ENCODE data around the gene TXNDC9.
"Not testable (repeated sequence)": the region's sequence is repeated elsewhere in the genome, so short reads cannot be mapped to it uniquely, and the experiment has no call there.

Gene TXNDC9, protein sequence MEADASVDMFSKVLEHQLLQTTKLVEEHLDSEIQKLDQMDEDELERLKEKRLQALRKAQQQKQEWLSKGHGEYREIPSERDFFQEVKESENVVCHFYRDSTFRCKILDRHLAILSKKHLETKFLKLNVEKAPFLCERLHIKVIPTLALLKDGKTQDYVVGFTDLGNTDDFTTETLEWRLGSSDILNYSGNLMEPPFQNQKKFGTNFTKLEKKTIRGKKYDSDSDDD

DNA sequence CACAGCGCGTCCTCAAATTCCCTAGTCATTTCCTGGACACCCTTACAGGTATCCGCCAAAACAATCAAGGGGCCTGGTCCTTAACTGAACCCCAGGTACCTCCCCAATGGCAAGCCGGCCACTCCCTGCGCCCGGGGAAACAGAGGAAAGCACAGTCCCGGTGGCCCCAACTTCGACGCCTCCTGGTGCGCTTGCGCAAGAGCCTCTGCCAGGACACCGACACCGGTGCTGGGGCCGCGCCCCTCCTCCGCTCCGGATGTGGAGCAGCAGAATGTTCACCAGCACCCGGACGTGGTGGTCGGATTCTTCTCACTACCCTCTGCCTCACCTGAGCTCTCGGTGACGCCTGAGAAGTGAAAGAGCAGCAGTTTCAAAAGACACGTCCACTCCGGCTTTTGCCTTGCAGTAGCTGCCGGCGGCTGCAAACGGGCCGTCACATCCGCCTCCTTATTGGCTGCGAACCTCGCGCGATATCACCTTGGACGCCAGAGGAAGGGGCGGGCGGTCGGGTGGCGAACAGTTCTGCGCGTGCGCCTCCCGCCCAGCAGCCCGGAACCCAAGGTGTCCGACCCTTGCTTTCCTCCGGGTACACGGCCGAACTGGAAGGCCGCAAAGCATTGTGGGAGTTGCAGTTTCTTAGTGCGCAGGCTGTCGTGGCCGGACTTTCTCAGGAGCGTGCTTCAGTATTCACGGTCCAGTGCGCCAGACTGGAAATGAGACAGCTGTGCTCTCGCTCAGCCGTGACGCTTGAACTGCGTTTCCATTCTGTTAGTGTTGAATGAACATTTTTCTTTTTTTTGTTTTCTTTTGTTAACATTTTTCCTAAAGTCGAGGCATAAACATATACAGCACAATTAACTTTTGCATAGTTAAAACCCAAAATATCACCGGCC is at the start of gene TXNDC9:
TXNDC9 (minus strand) TSS at position 423 of the 893 bp plus-strand sequence. CDS start 3,123 bp downstream, outside the sequence.
- peak; percentile 99 for DNase-seq

DNA sequence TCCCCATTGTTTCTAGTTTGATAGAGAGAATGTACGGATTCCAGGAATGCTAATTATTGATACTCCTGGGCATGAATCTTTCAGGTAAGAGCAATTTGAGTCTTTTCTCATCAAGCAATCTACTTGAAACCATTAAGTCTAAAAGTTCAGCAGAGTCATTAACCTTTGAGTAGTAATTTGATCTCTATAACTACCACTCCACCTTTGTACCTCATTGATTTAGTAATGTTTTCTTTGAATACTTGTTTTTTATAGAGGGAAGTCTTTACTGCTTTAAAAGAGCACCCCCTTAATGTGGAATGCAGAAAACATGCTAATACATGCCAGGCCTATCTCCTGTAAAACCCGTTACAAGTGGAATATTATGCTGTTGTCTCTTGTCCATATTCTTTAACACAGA is 46.0 kb upstream of the TXNDC9 start:
- no peak for DNase-seq

DNA sequence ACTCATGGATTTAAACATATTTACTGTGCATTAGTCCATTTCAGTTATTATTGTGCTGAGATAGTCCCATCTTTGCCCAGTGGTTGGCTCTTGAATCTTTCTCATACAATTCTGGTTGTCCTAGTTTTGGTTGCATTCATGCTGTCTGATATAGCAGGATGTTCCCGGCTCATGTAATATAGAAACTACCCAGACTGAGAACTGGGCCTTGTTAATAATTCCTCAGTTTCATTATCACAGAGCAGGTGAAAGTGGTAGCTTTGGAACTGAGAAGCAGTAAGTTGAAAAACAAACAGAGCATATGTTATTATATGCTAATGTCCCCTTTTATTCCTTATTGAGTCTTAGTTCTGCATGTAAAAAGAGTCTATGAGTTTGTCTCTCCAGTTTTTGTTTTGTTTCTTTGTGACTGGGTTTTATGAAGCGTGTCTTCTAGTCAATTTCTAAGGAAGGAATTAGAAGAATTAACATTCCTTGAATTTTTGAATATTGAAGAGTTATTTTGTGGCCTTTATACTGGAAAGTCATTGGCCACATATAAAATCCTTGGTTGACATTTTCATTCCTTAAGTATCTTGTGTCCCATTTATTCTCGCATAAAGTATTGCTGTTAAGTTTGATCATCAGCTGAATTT is 44.4 kb upstream of the TXNDC9 start:
- no peak for DNase-seq

DNA sequence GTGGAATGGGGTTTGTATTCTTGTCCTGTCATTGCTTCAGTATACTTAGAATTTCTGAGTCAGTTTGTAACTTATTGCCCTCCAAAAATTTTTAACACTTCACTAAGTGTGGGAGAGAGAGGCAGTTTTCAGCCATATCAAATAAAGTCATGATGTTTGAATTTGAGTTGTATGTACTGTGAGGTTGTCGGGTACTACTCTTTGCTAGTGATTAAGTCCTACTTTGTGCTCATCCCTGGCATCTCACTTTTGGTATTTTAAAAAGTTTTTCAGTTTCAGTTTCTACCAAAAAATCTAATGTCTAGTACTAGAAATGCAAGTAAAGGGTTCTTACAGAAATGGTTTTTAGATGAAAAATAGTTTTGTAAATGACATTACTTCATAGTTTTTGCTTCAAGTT is 41.7 kb upstream of the TXNDC9 start:
- DNase-seq: no peak

DNA sequence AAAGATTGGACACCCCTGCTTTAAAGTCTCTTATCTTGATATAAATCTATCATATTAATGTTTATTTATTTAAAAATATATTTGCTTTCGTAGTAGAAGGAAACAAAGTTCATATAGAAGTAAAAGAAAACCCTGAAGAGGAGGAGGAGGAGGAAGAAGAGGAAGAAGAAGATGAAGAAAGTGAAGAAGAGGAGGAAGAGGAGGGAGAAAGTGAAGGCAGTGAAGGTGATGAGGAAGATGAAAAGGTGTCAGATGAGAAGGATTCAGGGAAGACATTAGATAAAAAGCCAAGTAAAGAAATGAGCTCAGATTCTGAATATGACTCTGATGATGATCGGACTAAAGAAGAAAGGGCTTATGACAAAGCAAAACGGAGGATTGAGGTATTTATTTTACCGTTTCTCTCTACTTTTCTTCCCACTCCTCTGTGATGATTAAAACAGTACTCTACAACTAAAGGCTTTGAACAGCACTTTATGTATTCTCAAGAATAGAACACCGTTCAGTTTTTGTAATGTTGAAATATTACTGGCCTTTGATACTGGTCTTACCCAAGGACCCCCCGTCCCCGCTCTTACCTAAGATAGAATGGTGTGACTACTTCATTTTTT is 40.2 kb upstream of the TXNDC9 start:
- DNase-seq: no peak

DNA sequence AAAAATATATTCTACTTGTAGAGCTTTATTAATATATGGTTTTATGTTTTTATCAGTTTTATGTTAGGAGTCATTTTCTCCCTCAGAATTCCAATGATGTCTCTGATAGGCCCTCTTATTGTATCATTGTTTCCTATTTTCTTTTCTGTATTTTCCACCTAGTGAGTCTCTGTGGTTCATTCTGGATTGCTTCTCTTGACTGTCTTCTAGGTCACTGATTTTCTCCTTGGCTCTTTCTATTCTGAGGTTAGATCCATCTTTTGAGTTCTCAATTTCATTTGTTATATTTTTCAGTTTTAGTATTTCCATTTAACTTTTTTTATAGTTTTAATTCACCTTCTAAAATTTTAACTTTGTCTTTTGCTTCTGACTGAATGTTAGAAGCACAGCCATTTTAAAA is 38.6 kb upstream of the TXNDC9 start:
- no peak for DNase-seq

DNA sequence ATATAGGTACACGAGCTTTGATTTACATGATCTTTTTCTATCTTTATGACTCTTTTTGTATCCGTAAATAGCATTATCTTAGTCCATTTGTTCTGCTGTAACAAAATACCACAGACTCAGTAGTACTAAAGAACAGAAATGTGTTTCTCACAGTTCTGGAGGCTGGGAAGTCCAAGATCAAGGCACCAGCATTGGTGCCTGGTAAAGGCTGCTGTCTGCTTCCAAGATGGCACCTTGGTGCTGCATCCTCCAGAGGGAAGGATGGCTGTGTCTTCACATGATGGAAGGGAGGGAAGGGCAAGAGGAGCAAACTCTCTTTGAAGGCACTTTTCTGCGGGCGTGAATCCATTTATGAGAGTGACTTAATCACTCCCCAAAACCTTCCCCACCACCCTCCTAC is 37.0 kb upstream of the TXNDC9 start:
- no peak for DNase-seq

DNA sequence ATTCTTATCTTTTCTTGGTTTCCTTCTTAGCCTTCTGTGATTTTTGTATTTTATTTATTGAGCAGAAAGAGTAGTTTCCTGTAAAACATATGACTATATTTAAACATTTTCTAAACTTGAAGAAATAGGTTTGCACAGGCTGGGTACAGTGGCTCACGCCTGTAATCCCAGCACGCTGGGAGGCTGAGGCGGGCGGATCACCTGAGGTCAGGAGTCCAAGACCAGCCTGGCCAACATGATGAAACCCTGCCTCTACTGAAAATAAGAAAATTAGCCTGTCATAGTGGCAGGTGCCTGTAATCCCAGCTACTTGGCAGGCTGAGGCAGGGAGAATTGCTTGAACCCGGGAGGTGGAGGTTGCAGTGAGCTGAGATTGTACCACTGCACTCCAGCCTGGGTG is 32.7 kb upstream of the TXNDC9 start:
- not testable (repeated sequence) for DNase-seq

DNA sequence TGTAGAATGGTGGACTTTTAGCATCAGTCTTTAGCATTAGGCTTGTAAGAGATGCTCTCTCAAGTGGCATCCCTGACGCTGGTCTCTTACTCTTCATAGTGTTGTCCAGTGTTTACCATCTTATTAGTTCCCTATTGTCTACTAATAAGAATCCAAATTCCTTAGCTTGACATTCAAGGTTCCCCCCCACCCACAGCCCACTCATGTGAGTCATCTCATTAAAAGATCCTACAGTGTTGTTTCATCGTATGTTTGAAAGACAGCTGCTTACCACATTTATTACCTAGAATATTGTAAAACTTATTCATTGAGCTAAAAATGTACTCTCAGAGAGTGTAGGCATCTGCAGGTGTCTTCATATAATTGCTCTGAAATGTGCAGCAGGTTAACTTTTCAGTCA is 29.5 kb upstream of the TXNDC9 start:
- DNase-seq: no peak

DNA sequence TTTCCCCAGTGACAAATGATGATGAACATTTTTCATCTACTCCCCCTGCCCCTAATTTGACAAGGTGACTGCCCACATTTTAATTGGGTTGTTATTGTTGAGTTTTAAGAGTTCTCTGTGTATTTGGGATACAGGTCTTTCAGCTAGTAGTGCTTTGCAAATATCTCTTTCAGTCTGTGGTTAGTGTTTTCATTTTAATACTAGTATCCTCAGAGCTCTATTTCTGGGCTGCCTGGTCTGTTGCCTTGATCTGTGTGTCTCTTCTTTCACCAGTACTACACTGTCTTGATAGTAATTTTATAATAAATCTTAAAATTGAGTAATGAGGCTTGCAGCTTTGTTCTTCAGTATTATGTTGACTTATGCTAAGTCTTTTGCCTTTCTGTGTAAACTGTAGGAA is 20.7 kb upstream of the TXNDC9 start:
- DNase-seq: no peak

DNA sequence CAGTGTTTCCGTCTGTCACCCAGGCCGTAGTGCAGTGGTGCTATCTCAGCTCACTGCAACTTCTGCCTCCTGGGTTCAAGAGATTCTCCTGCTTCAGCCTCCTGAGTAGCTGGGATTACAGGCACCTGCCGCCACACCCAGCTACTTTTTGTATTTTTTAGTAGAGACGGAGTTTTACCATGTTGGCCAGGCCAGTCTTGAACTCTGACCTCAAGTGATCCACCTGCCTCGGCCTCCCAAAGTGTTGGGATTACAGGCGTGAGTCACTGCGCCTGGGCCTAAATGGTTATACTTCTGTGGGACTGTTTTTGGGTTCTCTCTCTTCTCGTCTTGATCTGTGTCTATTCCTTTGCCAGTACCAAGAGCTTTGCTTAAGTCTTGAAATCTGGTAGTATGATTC is 18.7 kb upstream of the TXNDC9 start:
- DNase-seq: not testable (repeated sequence)

DNA sequence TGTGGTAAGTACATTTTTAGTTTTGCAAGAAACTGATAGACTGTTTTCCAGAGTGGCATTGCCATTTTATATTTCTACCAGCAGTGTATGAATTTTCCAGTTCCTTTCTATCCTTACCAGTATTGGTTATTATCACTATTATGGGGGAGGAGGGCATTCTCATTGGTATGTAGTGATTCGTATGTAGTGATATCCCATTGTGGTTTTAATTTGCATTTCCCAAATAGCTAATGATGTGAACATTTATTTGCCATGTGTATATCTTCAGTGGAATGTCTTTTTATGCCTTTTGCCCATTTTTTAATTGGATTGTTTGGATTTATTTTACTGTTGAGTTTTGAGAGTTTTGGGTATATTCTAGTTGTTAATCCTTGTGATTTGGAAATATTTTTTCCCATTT is 17.9 kb upstream of the TXNDC9 start:
- DNase-seq: no peak

DNA sequence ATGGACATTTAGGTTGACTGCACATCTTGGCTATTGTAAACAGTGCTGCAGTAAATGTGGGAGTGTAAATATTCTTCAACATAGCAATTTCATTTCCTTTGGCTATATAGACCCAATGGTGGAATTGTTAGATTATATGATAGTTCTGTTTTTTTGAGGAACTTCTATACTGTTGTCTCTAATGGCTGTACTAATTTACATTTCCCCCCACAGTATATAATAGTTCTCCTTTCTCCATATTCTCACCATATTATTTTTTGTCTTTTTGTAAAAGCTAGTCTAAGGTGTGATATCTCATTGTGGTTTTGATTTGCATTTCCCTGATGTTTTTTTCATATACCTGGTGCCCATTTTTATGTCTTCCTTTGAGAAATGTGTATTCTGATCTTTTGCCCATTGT is 14.1 kb upstream of the TXNDC9 start:
- no peak for DNase-seq

DNA sequence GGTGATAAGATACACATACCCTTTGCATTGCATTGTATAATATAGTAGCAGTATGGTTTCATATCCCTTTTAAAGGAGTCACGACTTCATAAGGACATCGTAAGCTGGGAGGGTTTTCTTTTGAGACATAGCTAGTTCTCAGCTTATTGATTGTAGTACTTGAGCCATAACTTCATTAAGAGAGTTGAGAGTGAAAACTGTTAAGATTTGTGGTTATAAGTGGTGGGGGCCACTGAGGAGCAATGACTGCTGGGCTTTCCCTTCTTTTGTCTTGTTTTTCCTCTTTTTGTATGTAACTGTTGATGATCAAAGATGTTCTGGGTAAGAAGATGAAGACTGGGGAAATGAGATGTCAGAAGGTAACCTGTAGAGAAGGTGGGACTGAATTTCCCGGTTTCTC is 12.0 kb upstream of the TXNDC9 start:
- no peak for DNase-seq

DNA sequence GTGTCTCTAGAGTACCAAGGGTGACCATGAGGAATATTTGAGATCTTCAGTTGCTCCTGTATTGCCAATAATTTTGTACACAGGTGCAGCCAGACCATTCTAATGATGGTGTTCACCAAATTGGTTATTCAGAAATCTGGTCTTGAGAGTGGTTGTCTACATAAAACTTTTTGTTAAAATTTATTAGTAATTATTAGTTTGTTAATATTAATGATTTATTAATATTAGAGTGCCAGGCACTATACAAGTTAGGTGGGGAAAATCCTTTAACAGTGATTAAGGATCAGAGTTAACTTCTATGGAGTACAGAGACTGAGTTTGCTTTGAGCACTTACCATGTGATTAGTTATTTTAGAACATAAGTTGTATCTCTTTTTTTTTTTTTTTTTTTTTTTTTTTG is 10.1 kb upstream of the TXNDC9 start:
- DNase-seq: no peak

DNA sequence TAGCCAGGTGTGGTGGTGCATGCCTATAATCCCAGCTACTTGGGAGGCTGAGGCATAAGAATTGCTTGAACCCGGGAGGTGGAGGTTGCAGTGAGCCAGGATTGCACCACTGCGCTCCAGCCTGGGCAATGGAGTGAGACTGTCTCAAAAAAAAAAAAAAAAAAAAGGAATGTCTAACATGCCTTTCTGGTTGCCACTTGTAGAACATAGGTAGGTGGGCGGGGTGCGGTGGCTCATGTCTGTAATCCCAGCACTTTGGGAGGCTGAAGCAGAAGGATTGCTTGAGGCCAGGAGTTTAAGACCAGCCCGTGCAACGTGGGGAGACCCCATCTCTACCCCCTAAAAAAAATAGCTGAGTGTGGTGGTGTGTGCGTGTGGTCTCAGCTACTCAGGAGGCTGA is 9.3 kb upstream of the TXNDC9 start:
- not testable (repeated sequence) for DNase-seq

DNA sequence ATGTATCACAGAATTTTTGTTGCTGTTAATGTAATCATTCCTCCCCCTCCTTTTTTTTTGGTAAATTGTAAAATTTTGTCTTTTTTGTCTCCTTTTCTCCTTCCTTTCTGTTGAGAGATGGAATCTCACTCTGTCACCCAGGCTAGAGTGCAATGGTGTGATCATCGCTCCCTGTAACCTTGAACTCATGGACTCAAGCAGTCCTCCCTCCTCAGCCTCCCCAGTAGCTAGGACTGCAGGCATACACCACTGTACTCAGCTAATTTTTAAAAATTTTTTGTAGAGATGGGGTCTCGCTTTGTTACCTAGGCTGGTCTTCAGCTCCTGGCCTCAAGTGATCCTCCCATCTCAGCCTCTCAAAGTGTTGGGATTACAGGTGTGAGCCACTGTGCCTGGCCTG is 6.4 kb upstream of the TXNDC9 start:
- DNase-seq: no peak

DNA sequence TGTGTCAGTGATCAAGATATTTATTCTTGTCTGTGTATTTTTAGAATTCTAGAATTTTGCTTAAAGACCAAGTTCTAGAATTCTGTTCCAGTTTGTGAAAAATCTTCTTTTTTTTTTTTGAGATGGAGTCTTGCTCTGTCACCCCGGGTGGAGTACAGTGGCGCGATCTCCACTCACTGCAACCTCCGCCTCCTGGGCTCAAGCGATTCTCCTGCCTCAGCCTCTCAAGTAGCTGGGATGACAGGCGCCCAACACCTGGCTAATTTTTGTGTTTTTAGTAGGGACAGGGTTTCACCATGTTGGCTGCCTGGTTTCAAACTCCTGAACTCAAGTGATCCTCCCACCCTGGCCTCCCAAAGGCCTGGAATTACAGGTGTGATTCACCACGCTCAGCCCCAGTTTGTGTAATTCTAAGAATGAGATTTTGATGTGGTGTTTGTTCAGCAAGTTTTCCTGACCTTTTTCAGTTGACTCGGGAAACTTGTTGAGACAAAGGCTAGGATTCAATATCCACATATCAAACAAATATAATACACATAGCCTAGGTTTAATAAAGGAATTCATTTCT is 4.6 kb upstream of the TXNDC9 start:
- DNase-seq: no peak

DNA sequence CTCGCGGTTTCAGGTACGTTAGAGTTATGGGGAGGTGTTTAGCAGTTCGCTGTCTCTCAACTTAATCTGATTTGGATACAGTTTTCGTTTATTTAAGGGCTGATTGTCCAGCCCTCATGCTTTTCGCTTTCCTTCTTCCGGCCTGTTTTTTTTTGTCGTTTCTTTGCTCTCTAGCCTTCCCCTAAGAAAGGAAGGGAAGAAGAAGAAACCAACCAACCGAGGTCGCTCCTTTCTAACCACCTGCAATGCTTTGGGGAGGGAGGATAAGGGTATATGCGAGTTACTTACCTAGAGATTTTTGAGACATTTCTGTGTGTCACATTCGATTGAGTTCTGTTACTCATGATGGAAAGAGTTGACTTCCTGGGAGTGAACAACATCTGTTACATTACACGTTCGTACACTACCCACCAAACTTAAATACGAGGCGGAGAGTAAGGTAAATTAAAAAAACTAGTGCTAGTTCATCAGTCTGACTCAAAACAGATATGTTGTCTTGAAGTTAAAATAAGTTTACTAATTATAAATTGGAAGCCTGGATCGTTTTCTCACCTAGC is 2.0 kb upstream of the TXNDC9 start:
- no peak for DNase-seq

DNA sequence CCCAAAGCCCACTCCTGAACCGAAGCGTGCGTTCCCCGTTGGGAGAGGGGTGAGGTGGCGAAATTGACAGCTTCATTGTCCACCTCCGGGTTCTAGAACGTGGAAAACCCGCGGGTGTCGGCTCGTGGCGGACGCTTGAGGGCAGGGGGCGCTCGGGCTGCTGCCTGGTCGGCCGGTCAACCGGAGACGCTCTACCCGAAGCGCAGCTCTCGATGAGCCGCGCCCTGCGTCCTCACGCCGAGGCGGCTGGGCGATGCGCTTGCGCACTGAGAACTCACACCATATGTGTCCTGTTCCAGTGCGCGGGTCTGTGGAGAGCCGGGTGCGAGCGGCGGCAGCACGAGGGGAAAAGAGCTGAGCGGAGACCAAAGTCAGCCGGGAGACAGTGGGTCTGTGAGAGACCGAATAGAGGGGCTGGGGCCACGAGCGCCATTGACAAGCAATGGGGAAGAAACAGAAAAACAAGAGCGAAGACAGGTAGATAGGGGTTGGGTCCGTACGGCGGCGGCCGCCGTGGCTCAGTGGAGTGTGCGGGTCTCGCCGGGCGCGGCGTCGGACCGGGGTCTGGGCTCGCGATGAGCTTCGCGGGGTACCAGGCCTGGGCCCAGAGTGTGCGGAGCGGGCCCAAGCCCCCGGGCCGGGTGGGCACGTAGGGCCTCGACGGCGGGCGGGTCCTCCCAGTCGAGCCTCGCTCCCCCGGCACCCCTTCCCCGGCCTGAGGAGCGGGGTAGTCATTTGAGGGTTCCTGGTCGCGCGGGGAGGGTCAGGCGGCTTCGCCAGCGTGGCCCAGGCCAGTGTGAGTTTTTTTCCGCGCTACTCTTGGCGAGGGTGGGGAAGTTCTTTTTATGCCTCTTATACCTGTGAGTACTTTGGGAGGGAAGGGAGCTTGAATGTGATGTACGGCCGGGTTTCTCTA is 1.2 kb upstream of the TXNDC9 start, which contains the start of gene EIF5B:
EIF5B (plus strand) TSS at position 277 of the 916 bp plus-strand sequence; CDS start at position 443, 166 bp downstream.
- DNase-seq: peak; percentile 94

DNA sequence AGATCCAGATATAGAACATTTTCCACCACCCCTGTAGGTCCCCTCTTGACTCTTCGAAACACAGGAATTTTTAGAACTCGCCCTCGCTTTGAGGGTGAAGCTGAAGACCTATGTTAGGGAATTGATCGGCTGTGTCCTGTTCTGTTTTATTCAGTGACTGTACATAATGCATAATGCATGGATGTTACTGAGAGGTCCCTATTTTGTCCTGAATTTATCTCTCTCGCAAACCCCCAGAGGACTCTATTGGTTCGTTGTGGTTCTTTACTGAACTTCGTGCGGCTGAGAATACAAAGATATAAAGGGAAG is 625 bp upstream of the TXNDC9 start:
- DNase-seq: no peak

DNA sequence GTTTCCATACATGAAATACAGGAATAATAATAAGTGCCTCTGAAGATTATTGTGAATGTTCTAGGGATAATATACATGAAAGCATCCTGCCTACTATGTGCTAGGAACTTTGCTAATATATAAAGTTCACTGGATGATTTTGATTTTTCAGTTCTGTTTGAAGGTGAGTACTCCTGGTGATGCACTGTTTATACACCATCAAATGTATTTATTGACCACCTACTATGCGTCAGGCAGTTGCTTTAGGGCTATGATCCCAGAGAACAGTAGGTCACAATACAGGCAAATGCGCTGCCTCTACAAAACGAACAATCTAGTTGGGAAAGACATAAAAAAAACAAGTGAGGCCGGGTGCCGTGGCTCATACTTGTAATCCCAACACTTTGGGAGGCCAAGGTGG is 10.7 kb downstream of the TXNDC9 start:
- DNase-seq: no peak
